Activated T-helper 1 cell treated with anti-CD3 and anti-CD28 coated beads, Interleukin-12 subunit alpha, Interleukin-12 subunit beta, Interleukin-2, Interleukin-4 antibody, amounts not matched to agents 30 ng/mL and 10 ng/mL and 1 ng/mL, durations not matched to agents 14 hours and 24 hours and 36 hours (primary cell): ENCODE measurements around the gene TMEM202. TPM values are rescaled to one million over a fixed set of nuclear protein-coding genes. Genes with fewer than 3 reads are reported as not detected.
"Not testable (repeated sequence)": the region's sequence is repeated elsewhere in the genome, so short reads cannot be mapped to it uniquely, and the experiment has no call there.

Experiments used
- DNase-seq: peaks from one replicate; pipeline ENCODE4 v3.0.0; 2021; ENCODE audit warnings: low spot score
- H3K27ac Mint-ChIP-seq: one replicate; pipeline ENCODE4 v1.8.0; 2021; ENCODE audit warnings: mild to moderate bottlenecking, mixed read lengths
- H3K27me3 Mint-ChIP-seq: one replicate; pipeline ENCODE4 v1.8.0; 2022; ENCODE audit warnings: mild to moderate bottlenecking, moderate library complexity, mixed read lengths; ENCODE audit not compliant: insufficient read depth
- H3K36me3 Mint-ChIP-seq: one replicate; pipeline ENCODE4 v1.8.0; 2021; ENCODE audit warnings: low read depth, mixed read lengths
- H3K4me1 Mint-ChIP-seq: one replicate; pipeline ENCODE4 v1.8.0; 2021; ENCODE audit warnings: low read depth, mixed read lengths
- H3K4me3 Mint-ChIP-seq: one replicate; pipeline ENCODE4 v1.8.0; 2021; ENCODE audit warnings: mild to moderate bottlenecking, moderate library complexity, mixed read lengths
- H3K9me3 Mint-ChIP-seq: one replicate; pipeline ENCODE4 v1.8.0; 2021; ENCODE audit warnings: mixed read lengths
- intact Hi-C: fragments of 100-400 bp; cut with micrococcal nuclease; formaldehyde crosslinking; loops from one replicate; pipeline ENCODE4 v1.15.1; 2024
- total RNA-seq: library from RNA; stranded (reverse); gene quantifications from 2 replicates; pipeline ENCODE4 v1.2.3, GENCODE V29; 2022

The TMEM202 gene
- total RNA-seq, 1 donor from 2014 or later, result not detected

- Mint-ChIP-seq H3K27ac (peak within 1 kb of the TSS; percentile 93), H3K36me3 (peaks cover 7% of the 10 kb centered on the region), H3K4me3 (peak within 1 kb of the TSS; percentile 89), H3K4me1 (peaks cover 31% of the 10 kb centered on the region), H3K27me3 (peaks cover 4% of the 10 kb centered on the region), H3K9me3 (no peaks in the 10 kb centered on the region)
- intact Hi-C loops, result loop anchor here (1.0 to 10.0 kb wide), 9 partner anchors 64 to 1729 kb away; partner anchors contain the start of genes ADPGK, MYO9A, PARP6 and PKM
- DNase-seq, result peak; percentile 94
Measured at GRCh38 chr15:72375846-72376581, 22.1 kb upstream of the TMEM202 start, which contains the start of gene HEXA. TSS of gene HEXA (minus strand) at chr15:72376014. CDS start at chr15:72375972, 42 bp downstream.

DNA sequence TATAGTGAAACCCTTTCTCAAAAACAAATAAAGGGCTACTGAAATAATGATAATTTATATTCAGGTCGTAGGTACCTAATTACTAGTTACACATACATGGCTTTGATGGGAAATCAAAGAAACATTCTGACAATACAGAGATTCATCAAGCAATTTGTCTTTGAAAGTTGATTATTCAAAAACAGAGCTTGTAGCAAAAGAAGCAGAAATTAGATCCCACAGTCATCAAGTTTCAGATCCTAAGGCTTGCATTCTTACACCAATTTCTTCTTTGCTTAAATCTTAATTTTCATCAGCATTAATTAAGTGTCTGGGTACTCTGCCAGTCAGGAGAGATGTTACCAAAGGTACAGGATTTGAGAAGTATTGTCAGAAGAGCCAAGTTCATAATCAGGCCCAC lies 20.8 kb upstream of the TMEM202 start:
- Mint-ChIP-seq H3K4me3 (no peak overlapping the region), H3K36me3 (peaks cover 4% of the 10 kb centered on the region), H3K27me3 (peaks cover 6% of the 10 kb centered on the region), H3K27ac (no peak overlapping the region), H3K4me1 (peaks cover 31% of the 10 kb centered on the region), H3K9me3 (no peaks in the 10 kb centered on the region)
- intact Hi-C loops, result loop anchor here (2.0 to 10.0 kb wide), 6 partner anchors 65 to 1727 kb away; partner anchors contain the start of genes ADPGK and PKM
- DNase-seq, result no peak

GRCh38 chr15:72379106-72379505 lies 19.0 kb upstream of the TMEM202 start:
- H3K9me3 Mint-ChIP-seq, H3K4me3 Mint-ChIP-seq, H3K27ac Mint-ChIP-seq, H3K36me3 Mint-ChIP-seq, DNase-seq: not testable (repeated sequence)
- H3K4me1 Mint-ChIP-seq, result peaks cover 29% of the 10 kb centered on the region
- H3K27me3 Mint-ChIP-seq, result peaks cover 11% of the 10 kb centered on the region
- intact Hi-C loops, result loop anchor here (5.0 to 10.0 kb wide), 3 partner anchors 67 to 1726 kb away; partner anchors contain the start of gene ADPGK

DNA sequence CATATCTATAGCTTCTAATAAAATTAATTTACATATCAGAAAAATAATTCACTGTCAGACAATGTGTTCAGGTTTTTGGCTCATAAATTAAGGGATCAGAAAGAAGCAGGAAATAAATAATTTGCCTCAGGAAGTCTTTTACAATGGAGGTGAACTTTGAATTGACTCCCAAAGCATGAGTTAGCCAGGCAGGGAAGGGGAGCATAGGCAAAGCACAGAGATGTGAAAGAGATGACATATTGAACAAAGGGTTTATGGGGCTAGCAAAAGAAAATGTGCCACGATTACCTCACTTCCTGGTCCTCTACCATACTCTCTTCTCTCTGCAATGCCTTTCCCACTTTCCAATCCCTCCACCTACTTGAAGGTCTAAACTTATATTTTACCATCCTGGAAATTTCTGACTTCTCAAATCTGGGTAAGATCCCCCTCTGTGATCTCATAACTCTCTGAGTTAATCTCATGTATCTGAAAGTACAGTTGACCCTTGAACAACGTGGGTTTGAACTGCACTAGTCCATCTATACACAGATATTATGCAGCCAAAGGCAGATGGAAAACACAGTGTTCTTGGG lies 18.2 kb upstream of the TMEM202 start:
- no peaks in the 10 kb centered on the region for H3K9me3 Mint-ChIP-seq
- peaks cover 1% of the 10 kb centered on the region for H3K36me3 Mint-ChIP-seq
- peaks cover 14% of the 10 kb centered on the region for H3K27me3 Mint-ChIP-seq
- peaks cover 20% of the 10 kb centered on the region for H3K4me1 Mint-ChIP-seq
- H3K27ac Mint-ChIP-seq, result no peak overlapping the region
- intact Hi-C loops, result loop anchor here (5.0 to 10.0 kb wide), 3 partner anchors 68 to 1725 kb away; partner anchors contain the start of gene ADPGK
- no peak for DNase-seq
- no peak overlapping the region for H3K4me3 Mint-ChIP-seq

DNA sequence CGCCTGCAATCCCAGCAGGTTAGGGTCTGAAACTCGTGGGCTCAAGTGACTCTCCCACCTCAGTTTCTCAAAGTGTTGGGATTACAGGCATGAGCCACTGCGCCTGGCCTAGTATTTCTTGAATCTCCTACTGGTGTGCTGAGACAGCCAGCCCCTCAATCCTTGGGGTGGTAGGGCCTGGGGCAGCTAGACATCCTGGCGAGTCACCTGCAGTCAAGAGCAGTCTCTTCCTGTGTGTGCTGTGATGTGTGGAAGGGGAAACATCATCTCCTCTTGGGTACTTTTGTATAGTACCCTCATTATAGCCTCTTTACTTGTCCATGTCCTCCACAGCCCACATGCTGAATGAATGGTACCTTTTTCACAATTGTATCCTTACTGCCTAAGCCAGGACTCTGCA lies 17.4 kb upstream of the TMEM202 start:
- peaks cover 15% of the 10 kb centered on the region for H3K27me3 Mint-ChIP-seq
- no peak overlapping the region for H3K27ac Mint-ChIP-seq
- H3K36me3 Mint-ChIP-seq, result no peaks in the 10 kb centered on the region
- H3K9me3 Mint-ChIP-seq, result no peaks in the 10 kb centered on the region
- no peak overlapping the region for H3K4me3 Mint-ChIP-seq
- intact Hi-C loops, result no loop called here
- H3K4me1 Mint-ChIP-seq, result peaks cover 12% of the 10 kb centered on the region
- DNase-seq, result no peak

DNA sequence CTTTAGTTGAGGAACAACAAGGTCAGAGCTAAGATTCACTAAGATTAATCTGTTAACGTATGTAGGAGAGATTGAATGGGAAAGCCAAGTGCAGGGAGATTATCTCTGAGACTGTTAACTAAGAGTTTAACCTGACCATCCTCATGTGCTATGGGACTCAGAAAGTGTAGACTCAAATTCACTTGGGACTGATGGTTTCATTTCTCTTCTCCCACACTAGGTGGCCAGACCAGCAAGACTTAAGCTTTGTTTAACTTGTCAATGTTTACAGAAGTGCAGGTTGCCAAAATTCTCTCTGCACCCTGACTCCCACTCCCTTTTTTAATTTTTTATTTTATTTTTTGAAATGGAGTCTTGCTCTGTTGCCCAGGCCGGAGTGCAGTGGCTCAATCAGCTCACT lies 16.0 kb upstream of the TMEM202 start:
- intact Hi-C loops, result no loop called here
- Mint-ChIP-seq H3K4me3 (no peak overlapping the region), H3K27ac (no peak overlapping the region), H3K4me1 (no peaks in the 10 kb centered on the region), H3K27me3 (peaks cover 15% of the 10 kb centered on the region), H3K36me3 (no peaks in the 10 kb centered on the region), H3K9me3 (no peaks in the 10 kb centered on the region)
- DNase-seq, result no peak

DNA sequence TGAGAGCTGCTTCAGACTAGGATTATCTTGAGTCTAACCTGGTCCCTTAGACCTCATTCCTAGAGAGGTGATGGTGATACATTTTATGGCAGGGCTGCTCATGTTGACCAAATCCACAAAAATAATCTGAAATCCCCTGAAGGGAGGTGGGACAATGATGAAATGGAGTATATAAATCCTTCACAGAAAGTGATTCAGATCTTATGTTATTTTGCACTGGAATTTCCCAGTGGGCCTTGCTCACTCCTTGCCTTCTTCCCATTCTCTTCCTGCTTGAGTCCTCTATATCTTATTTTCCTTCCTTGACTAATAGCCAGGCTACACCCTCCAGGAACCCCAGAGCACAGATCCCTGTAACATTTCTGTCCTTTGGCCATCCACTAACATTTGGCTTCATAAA lies 10.4 kb upstream of the TMEM202 start:
- Mint-ChIP-seq H3K4me1 (no peaks in the 10 kb centered on the region), H3K36me3 (no peaks in the 10 kb centered on the region), H3K27ac (no peak overlapping the region), H3K9me3 (no peaks in the 10 kb centered on the region), H3K4me3 (no peak overlapping the region), H3K27me3 (peaks cover 13% of the 10 kb centered on the region)
- no peak for DNase-seq
- intact Hi-C loops, result no loop called here

DNA sequence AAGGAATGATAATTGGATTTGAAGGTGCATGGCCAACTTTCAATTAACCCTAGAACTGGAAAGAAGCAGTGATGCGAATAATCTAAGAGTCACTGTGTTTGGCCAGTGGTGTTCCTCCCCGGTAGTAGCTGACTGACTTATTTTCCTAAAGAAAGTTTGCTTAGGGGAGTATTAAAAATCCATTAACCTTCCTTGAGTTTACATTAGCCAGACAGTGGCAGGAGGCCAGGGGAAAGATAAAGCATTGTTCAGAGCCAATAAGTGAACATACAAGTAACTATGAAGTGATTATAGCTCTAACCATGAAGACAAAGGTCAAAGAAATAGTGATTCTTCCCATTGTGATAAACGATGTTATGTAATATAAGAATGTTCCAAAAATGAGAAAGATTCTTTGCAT lies 8.9 kb upstream of the TMEM202 start:
- H3K4me1 Mint-ChIP-seq, result no peaks in the 10 kb centered on the region
- H3K27me3 Mint-ChIP-seq, result peaks cover 12% of the 10 kb centered on the region
- H3K27ac Mint-ChIP-seq, result no peak overlapping the region
- intact Hi-C loops, result no loop called here
- H3K4me3 Mint-ChIP-seq, result no peak overlapping the region
- no peaks in the 10 kb centered on the region for H3K9me3 Mint-ChIP-seq
- DNase-seq, result no peak
- H3K36me3 Mint-ChIP-seq, result no peaks in the 10 kb centered on the region

- H3K36me3 Mint-ChIP-seq, result not testable (repeated sequence)
Measured at GRCh38 chr15:72396331-72396730, 1.8 kb upstream of the TMEM202 start.

GRCh38 chr15:72398648-72399047 lies 543 bp downstream of the TMEM202 start:
- intact Hi-C loops, result no loop called here
- Mint-ChIP-seq H3K4me1 (no peaks in the 10 kb centered on the region), H3K36me3 (no peaks in the 10 kb centered on the region), H3K9me3 (no peaks in the 10 kb centered on the region), H3K27me3 (peaks cover 29% of the 10 kb centered on the region), H3K27ac (no peak overlapping the region), H3K4me3 (no peak overlapping the region)
- DNase-seq, result no peak

More at GRCh38 chr15:72396331-72396730, 1.8 kb upstream of the TMEM202 start:
- H3K4me3 Mint-ChIP-seq, H3K27ac Mint-ChIP-seq, H3K4me1 Mint-ChIP-seq, DNase-seq, intact Hi-C loops, H3K9me3 Mint-ChIP-seq: not testable (repeated sequence)
- peaks cover 19% of the 10 kb centered on the region for H3K27me3 Mint-ChIP-seq

DNA sequence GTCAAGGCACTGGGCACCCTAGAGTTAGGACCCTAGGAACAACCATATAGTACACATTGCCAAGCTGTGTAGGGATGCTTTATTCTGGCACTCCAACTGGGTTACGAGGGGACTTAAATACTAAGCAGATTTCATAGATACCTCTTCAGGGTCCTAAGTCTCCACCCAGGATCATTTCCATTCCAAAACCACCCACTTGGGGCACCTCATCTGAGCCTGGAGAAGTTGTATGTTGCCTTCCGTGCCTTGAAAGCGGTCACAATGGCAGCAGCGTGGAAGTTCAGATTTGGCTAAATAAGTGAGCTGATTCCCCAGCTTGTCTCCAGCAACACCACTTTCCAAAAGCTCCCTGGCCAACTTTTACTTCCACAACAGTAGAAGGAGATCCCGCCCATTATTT lies 4.6 kb downstream of the TMEM202 start:
- Mint-ChIP-seq H3K27ac (no peak overlapping the region), H3K4me1 (no peaks in the 10 kb centered on the region), H3K4me3 (no peak overlapping the region), H3K27me3 (peaks cover 46% of the 10 kb centered on the region), H3K9me3 (no peaks in the 10 kb centered on the region), H3K36me3 (no peaks in the 10 kb centered on the region)
- no peak for DNase-seq
- intact Hi-C loops, result no loop called here

DNA sequence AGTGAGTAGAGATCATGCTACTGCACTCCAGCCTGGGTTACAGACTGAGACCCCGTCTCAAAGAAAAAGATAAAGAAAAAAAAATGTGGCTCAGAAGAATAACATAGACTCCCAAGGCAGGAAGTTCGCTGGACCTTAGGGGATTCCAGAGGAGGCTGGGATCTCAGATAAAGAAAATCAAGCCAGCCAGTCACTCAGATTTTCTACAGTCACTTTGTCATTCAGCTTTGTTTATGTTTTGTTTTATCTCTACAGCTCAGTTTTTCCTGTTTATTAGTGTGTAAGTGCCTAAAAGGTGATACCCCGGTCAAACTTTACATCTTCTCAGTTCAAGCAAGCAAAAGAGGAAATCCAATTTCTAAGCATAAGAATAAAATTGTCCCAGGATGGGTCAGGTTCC lies 6.3 kb downstream of the TMEM202 start:
- Mint-ChIP-seq H3K4me3 (no peak overlapping the region), H3K27me3 (peaks cover 44% of the 10 kb centered on the region), H3K9me3 (no peaks in the 10 kb centered on the region), H3K27ac (no peak overlapping the region), H3K4me1 (no peaks in the 10 kb centered on the region), H3K36me3 (no peaks in the 10 kb centered on the region)
- no peak for DNase-seq
- intact Hi-C loops, result no loop called here

GRCh38 chr15:72404841-72405240 lies 6.7 kb downstream of the TMEM202 start:
- DNase-seq, result no peak
- no peak overlapping the region for H3K4me3 Mint-ChIP-seq

More at GRCh38 chr15:72404841-72405240, 6.7 kb downstream of the TMEM202 start:
- no peak overlapping the region for H3K27ac Mint-ChIP-seq
- intact Hi-C loops, result no loop called here
- no peaks in the 10 kb centered on the region for H3K4me1 Mint-ChIP-seq
- no peaks in the 10 kb centered on the region for H3K9me3 Mint-ChIP-seq
- H3K27me3 Mint-ChIP-seq, result peaks cover 41% of the 10 kb centered on the region
- no peaks in the 10 kb centered on the region for H3K36me3 Mint-ChIP-seq
